Activated CD4-positive, alpha-beta T cell treated with anti-CD3 and anti-CD28 coated beads, Interleukin-2, amount 10 ng/mL, durations not matched to agents 7 days and 5 days (primary cell): ENCODE results near the gene FCGR3A. TPM values are rescaled to one million over a fixed set of nuclear protein-coding genes. Genes with fewer than 3 reads are reported as not detected.
A peak's percentile ranks its signal among the peaks of the same experiment; 100 is the strongest.
"Not testable (repeated sequence)": the region's sequence is repeated elsewhere in the genome, so short reads cannot be mapped to it uniquely, and the experiment has no call there.

ENCODE experiments used
- CTCF ChIA-PET: fragments of 350-600 bp; sonication (Branson Sonifier 250); formaldehyde crosslinking; loops from one replicate; lab custom pipeline; 2021; ENCODE audit warnings: antibody characterized with exemption; lab: Charles Lee
- POLR2A ChIA-PET: fragments of 350-600 bp; sonication (Branson Sonifier 250); formaldehyde crosslinking; loops from one replicate; lab custom pipeline; 2021; ENCODE audit warnings: antibody characterized with exemption; lab: Charles Lee
- DNase-seq: peaks from one replicate; pipeline ENCODE4 v3.0.0-alpha.2; 2020
- H3K27ac Mint-ChIP-seq: one replicate; pipeline ENCODE4 v1.8.0; 2021; ENCODE audit warnings: mild to moderate bottlenecking, moderate library complexity, mixed read lengths
- H3K27me3 Mint-ChIP-seq: one replicate; pipeline ENCODE4 v1.8.0; 2021; ENCODE audit warnings: mixed read lengths
- H3K36me3 Mint-ChIP-seq: one replicate; pipeline ENCODE4 v1.8.0; 2021; ENCODE audit warnings: low read depth, mixed read lengths
- H3K4me1 Mint-ChIP-seq: one replicate; pipeline ENCODE4 v1.8.0; 2021; ENCODE audit warnings: mixed read lengths
- H3K4me3 Mint-ChIP-seq: one replicate; pipeline ENCODE4 v1.8.0; 2021; ENCODE audit warnings: mild to moderate bottlenecking, moderate library complexity, mixed read lengths
- H3K9me3 Mint-ChIP-seq: one replicate; pipeline ENCODE4 v1.8.0; 2021; ENCODE audit warnings: mixed read lengths
- total RNA-seq, 2 experiments: library from RNA; stranded (reverse); gene quantifications; one replicate each; pipeline ENCODE4 v1.2.3, GENCODE V29; 2021

FCGR3A gene
- total RNA-seq, 2 experiments from 2014 or later, result not detected

- H3K36me3 Mint-ChIP-seq, H3K27me3 Mint-ChIP-seq, H3K4me3 Mint-ChIP-seq, POLR2A ChIA-PET, H3K27ac Mint-ChIP-seq, CTCF ChIA-PET, H3K4me1 Mint-ChIP-seq, H3K9me3 Mint-ChIP-seq, DNase-seq: not testable (repeated sequence)
Measured at GRCh38 chr1:161548749-161549406, 740 bp downstream of the FCGR3A start.

- H3K27ac Mint-ChIP-seq, H3K9me3 Mint-ChIP-seq, H3K4me1 Mint-ChIP-seq, POLR2A ChIA-PET, CTCF ChIA-PET, H3K36me3 Mint-ChIP-seq, DNase-seq, H3K4me3 Mint-ChIP-seq, H3K27me3 Mint-ChIP-seq: not testable (repeated sequence)
Measured at GRCh38 chr1:161547995-161548741, 1.4 kb downstream of the FCGR3A start.

- DNase-seq, H3K36me3 Mint-ChIP-seq, H3K9me3 Mint-ChIP-seq, H3K4me3 Mint-ChIP-seq, H3K27ac Mint-ChIP-seq, POLR2A ChIA-PET, CTCF ChIA-PET, H3K27me3 Mint-ChIP-seq: not testable (repeated sequence)
- peaks cover 37% of the 10 kb centered on the region for H3K4me1 Mint-ChIP-seq
Measured at GRCh38 chr1:161545005-161545731, 4.5 kb downstream of the FCGR3A start.

GRCh38 chr1:161543125-161543524 lies 6.5 kb downstream of the FCGR3A start:
- H3K27ac Mint-ChIP-seq, H3K36me3 Mint-ChIP-seq, H3K9me3 Mint-ChIP-seq, DNase-seq, CTCF ChIA-PET, H3K27me3 Mint-ChIP-seq, H3K4me3 Mint-ChIP-seq, POLR2A ChIA-PET: not testable (repeated sequence)
- H3K4me1 Mint-ChIP-seq, result peaks cover 49% of the 10 kb centered on the region

- H3K36me3 Mint-ChIP-seq, CTCF ChIA-PET, H3K27me3 Mint-ChIP-seq, POLR2A ChIA-PET, H3K9me3 Mint-ChIP-seq: not testable (repeated sequence)
- peaks cover 52% of the 10 kb centered on the region for H3K4me1 Mint-ChIP-seq
- H3K4me3 Mint-ChIP-seq, result peak overlapping the region; percentile 28
- DNase-seq, result peak; percentile 61
- peak overlapping the region; percentile 71 for H3K27ac Mint-ChIP-seq
Measured at GRCh38 chr1:161542091-161542559, 7.5 kb downstream of the FCGR3A start.

GRCh38 chr1:161540570-161540960 lies 9.1 kb downstream of the FCGR3A start:
- CTCF ChIA-PET, H3K9me3 Mint-ChIP-seq: not testable (repeated sequence)

GRCh38 chr1:161539731-161540569 lies 9.7 kb downstream of the FCGR3A start:
- CTCF ChIA-PET, result interaction anchor here (0.7 kb wide), 1 partner anchor 9 kb away, joined by 3 read pairs; no protein-coding TSS in a partner anchor
- H3K27ac Mint-ChIP-seq, result peak overlapping the region; percentile 93
- peak overlapping the region; percentile 80 for H3K4me3 Mint-ChIP-seq
- H3K9me3 Mint-ChIP-seq, H3K36me3 Mint-ChIP-seq, H3K27me3 Mint-ChIP-seq, POLR2A ChIA-PET: not testable (repeated sequence)
- H3K4me1 Mint-ChIP-seq, result peaks cover 46% of the 10 kb centered on the region
- peak; percentile 88 for DNase-seq

More at GRCh38 chr1:161540570-161540960, 9.1 kb downstream of the FCGR3A start:
- H3K27me3 Mint-ChIP-seq, H3K36me3 Mint-ChIP-seq, DNase-seq, POLR2A ChIA-PET: not testable (repeated sequence)
- Mint-ChIP-seq H3K4me3 (peak overlapping the region; percentile 80), H3K27ac (peak overlapping the region; percentile 93), H3K4me1 (peaks cover 51% of the 10 kb centered on the region)

- DNase-seq, CTCF ChIA-PET, POLR2A ChIA-PET, H3K9me3 Mint-ChIP-seq, H3K27me3 Mint-ChIP-seq, H3K36me3 Mint-ChIP-seq: not testable (repeated sequence)
- Mint-ChIP-seq H3K4me1 (peaks cover 44% of the 10 kb centered on the region), H3K4me3 (peak overlapping the region; percentile 80), H3K27ac (peak overlapping the region; percentile 54)
Measured at GRCh38 chr1:161538925-161539479, 10.6 kb downstream of the FCGR3A start.

GRCh38 chr1:161537068-161537669 lies 12.4 kb downstream of the FCGR3A start:
- POLR2A ChIA-PET, DNase-seq, H3K36me3 Mint-ChIP-seq, H3K27ac Mint-ChIP-seq, CTCF ChIA-PET, H3K4me3 Mint-ChIP-seq, H3K9me3 Mint-ChIP-seq, H3K27me3 Mint-ChIP-seq: not testable (repeated sequence)
- peaks cover 35% of the 10 kb centered on the region for H3K4me1 Mint-ChIP-seq

GRCh38 chr1:161532644-161533567 lies 16.7 kb downstream of the FCGR3A start:
- POLR2A ChIA-PET, H3K9me3 Mint-ChIP-seq, DNase-seq, H3K4me3 Mint-ChIP-seq, H3K27ac Mint-ChIP-seq, H3K36me3 Mint-ChIP-seq: not testable (repeated sequence)
- CTCF ChIA-PET, result interaction anchor here (1.1 kb wide), 1 partner anchor 205 kb away, joined by 5 read pairs; no protein-coding TSS in a partner anchor
- Mint-ChIP-seq H3K4me1 (peaks cover 21% of the 10 kb centered on the region), H3K27me3 (peaks cover 16% of the 10 kb centered on the region)

GRCh38 chr1:161531986-161532643 lies 17.5 kb downstream of the FCGR3A start:
- Mint-ChIP-seq H3K36me3 (no peaks in the 10 kb centered on the region), H3K27ac (peak overlapping the region; percentile 36), H3K27me3 (peaks cover 16% of the 10 kb centered on the region), H3K4me1 (peaks cover 18% of the 10 kb centered on the region), H3K9me3 (no peaks in the 10 kb centered on the region), H3K4me3 (no peak overlapping the region)
- ChIA-PET POLR2A (no interaction called here), CTCF (interaction anchor here (1.1 kb wide), 1 partner anchor 206 kb away, joined by 5 read pairs; no protein-coding TSS in a partner anchor)
- DNase-seq, result no peak
